HG03064 (cell line): Measurements from ENCODE around the gene NRXN3.
"Not testable (repeated sequence)": the region's sequence is repeated elsewhere in the genome, so short reads cannot be mapped to it uniquely, and the experiment has no call there.

ENCODE experiments used
- ATAC-seq: cut with Tn5 transposase; IDR thresholded peaks from one replicate; pipeline ENCODE4 v1.9.1; 2021; ENCODE audit warnings: low read depth; ENCODE audit not compliant: unreplicated experiment

The NRXN3 gene

DNA sequence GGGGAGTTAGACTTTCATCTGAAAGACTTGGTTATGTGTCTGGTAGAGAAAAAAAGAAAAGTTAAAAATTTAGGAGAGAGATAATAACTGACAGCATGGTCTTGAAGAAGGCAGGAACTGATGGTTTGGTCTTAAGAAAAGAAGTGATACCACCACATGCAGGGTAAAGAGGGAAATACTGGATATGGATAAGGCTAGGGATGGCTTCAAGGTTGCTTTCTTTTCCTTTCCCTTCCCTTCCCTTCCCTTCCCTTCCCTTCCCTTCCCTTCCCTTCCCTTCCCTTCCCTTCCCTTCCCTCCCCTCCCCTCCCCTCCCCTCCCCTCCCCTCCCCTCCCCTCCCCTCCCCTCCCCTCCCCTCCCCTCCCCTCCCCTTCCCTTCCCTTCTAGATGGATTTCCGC, 849.7 kb downstream of the NRXN3 start:
- not testable (repeated sequence) for ATAC-seq

DNA sequence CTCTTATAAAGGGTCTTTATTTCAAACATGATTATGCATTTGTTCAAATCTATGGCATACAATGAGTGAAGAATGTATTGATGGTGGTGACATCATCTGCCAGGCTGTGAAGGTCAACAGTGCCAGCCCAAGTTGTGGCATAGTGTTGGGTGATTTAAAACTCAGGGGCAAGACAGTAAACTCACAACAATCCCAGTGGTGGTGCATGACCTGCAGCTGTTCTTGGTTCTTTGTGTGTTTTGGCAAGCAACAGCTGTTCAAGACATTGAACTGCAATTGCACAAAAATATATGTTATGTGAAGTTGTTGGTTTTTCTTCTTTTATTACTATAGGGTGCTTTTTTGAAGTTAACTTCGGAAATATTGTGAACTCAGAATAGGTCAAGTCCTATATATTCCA, 851.6 kb downstream of the NRXN3 start:
- ATAC-seq = no peak

DNA sequence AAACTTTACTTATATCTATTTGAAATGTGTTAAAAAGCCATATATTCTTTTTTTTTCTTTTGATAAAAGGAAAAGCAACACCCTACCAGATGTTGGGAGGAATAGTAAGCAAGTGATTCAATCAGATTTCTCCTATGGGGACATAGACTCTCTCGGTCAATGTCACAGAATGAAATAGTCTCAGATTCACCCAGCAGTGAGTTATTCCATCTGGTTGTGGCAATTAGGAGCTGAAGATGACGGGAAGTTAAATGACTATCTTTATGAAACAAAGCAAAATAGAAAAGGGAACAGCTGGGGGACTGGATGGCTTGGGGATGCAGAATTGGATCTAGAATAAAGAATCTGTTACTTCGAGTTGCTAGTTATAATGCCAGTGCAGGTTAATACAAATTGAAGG, 857.0 kb downstream of the NRXN3 start:
- ATAC-seq = no peak

DNA sequence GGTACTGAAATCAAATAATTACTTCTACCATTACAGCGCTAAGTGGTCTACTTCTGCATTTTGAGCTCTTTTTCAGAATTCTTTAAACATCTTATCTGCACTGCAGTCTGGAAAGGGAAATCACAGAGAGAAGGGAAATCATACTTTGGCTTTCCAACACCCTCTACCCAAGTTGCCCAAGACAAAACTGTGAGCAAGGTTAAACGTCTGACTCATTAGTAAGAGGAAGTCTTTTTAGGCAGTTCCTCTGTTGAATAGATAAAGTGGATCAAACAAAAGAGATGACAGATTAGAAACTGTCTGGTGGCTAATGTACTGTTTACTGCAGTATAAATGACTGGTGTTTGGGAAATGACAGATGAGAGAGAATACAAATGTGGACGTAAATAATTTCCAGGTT, 858.1 kb downstream of the NRXN3 start:
- ATAC-seq = no peak

DNA sequence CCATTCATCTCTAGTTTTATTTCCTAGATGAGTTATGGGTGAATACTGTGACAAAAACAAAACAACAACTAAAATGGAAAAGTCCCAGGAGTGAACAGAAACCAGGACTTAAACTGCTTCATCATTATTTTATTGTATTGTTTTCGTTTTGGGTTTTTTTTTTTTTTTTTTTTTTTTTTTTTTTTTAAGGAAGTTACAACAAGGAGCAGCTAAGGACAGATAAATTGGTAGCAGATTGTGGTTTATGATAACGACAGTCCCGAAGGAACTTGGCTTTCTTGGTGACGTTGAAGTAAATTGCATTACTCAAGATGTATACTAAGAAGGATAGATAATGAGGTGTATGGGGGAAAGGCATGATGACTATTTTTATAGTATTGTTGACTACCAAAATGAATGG, 866.3 kb downstream of the NRXN3 start:
- no peak for ATAC-seq

DNA sequence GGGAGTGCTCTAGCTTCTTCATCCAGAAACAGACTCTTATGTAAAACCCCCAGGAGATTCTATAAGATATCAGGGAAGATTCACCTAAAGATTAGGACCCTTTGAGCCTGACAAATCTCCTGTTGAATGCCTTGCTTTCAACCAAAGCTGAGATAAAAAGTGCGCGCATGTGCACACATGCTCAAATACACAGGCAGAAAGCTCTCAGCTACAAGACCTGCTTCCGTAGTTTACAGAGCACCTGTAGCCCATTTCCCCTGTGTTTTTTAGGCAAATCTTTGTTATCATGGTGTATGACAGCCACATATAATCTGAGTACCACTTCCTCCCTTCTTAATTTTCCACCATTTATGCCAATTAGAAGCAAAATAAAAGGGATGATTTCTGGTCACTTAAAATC, 866.9 kb downstream of the NRXN3 start:
- no peak for ATAC-seq

DNA sequence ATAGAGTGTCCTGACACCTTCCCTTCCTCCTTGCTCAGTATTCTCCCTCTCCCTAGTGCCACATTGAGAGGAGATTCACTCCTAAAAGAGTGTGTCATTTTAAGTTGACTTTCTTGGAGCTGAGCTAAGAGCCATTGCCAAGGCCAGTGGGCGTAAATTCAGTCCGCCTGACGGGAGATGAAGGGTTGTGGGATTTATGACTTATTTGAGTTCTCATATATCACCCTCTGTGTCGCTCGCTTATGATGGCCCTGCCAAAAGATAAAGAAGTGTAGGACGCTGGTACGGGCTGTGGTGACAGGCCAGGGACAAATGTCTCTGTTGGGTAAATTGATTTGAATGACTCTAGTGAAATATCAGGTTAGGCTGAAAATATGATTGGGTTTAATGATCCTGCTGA, 867.4 kb downstream of the NRXN3 start:
- ATAC-seq = no peak

DNA sequence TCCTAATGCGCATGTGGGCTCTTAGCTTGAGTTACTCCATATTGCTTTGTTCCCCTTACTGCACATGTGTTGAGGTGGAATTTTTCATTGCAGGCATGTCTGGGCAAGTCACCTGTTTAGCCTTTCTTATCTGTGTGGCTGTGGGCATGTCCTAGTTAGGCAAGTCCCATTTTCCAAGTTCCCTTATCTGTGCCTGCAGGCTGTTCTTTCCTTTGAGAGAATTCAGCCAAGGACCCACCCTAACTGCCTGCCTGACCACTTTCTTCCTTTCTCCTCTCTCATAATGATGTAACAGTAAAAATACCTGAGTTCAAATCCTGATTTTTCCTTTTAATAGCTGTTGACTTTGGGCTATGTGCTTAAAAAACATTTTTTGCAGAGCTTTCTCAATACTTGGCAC, 870.6 kb downstream of the NRXN3 start:
- ATAC-seq = no peak

DNA sequence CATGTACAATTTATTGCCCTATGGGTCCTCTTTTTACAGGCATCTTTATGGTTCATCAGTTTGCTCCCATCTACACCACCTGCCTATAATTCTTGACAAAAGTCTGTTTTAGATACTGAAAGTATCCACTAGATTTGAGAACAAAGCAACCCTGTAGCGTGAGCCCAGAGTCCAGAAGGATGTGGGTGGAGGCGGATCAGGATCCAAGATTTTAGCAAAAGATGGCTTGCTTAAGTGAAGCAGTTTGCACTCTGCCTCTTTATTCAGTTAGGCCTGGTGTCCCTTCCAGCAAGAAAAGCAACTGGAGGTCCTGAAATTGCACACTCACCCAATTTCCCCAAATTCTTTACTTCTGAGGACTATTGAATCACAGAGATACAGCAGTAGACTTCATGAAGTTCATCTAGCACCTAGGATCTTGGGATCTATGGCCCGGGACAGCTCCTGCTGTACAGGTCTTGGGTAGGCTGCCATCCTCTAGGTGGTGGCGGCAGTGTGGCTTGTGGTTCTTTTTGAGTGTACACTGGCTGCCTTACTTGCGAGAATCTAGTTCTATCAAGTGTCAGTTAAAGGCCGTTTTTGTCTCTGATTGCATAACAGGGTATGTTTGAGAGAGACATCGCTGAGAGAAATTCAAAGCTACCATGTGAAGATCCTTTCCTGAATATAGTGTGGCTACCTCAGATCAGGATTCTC, 873.2 kb downstream of the NRXN3 start:
- no peak for ATAC-seq

DNA sequence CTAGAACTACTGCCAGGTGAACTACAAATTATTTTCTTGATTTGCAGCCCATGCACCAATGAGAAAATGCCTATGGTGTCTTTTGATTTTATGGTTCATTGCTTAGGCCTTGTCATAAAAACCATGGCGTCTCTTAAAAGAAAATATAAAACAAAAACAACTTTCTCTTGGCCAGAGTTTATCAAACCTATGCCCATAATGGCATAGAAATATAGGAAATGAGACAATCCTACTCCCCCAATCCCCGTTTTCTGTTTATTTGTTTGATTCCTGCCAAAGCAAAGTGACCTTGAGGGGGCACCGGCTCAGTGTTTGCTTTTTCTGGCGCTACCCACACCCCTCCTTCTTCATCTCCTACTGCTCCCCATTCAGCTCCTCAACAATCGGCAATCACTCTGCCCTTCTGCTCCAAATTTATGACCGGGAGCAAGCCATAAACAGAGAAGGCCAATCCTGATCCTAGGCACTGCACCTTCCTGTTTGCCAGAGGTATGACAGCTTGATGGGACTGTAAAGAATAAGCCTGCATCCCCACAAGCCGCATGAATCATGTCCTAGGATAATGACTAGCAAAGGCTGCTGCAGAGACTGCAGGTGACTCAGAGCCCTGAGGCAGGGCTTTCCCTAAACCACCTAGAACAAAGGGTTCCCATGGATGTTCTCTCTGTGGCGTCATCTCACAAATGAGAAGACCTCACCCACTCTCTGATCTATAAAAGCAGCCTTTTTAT, 874.9 kb downstream of the NRXN3 start:
- ATAC-seq = no peak

DNA sequence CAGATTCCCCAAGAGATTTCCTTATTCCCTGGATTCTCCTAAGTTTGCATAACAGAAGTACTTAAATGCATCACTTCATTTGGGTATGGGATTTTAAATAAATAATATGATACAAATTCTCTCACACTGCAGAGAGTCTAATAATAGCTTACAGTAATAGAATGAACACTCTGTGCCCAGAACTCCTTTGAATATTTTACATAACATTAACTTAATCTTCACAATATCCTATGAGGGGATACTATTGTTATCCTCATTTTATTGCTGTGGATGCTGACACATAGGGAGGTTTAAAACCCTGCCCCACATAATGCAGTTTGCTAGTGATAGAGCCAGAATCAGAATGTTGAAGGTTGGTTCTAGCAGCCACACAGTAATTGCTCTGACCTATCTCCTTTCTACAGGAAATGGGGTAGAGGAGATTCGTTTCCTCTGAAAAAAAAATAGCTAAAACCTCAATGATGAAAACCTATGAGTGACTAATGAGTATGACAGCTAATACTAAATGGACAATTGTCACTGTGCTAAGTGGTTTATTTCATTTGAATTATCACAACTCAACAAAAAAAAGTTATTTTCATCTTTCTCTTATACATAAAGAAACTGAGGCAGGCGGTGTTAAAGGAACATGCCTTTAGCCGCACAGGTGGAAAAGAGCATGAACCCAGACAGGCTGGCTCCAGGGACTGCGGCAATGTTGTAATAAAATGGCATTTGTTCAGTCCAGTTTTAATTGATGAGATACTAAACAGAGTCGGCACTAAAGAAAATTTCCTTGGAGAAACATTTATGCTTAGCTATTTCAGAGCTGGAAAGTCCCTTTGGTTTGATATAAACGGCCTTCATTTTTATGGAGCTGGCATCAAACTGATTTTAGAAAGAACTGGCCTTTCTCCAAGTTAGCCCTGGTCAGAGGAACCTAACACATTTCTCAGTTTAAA, 880.9 kb downstream of the NRXN3 start:
- no peak for ATAC-seq

DNA sequence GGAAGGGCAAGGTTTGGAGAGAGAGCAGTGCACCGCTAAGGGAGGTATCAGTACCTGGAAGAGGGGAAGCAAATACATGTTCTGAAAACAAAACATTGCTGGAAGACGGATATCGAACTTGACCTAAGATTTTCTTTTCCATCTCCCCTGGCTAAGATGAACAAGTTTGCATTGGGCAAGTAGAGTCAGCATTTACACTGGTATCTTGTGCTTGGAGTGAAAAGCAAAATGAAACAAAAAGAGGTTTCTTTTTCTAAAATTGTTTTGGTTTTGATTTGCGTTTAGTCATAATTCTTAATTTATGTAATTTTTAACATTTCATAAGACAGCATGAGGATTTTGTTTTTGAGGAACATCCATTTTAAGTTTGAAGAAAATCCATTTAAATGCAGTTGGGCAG, 881.6 kb downstream of the NRXN3 start:
- no peak for ATAC-seq

DNA sequence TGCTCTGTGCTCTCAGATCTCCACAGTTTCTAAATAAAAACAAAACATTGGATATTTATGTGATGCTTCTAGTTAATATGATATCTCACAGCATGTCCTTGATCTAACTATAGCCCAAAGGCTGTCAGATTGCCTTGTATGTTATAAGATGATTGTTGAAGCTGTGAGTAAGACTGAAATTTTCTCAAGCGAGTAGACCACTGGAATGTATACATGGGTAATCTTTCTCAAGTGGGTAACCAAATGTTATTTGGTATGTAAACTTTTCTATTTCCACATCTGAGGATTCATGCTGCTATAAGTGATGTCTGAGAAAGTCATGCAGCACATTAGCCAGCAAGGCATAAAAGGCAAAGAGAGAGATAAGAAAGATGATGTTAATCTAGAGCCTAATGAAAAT, 886.7 kb downstream of the NRXN3 start:
- no peak for ATAC-seq

DNA sequence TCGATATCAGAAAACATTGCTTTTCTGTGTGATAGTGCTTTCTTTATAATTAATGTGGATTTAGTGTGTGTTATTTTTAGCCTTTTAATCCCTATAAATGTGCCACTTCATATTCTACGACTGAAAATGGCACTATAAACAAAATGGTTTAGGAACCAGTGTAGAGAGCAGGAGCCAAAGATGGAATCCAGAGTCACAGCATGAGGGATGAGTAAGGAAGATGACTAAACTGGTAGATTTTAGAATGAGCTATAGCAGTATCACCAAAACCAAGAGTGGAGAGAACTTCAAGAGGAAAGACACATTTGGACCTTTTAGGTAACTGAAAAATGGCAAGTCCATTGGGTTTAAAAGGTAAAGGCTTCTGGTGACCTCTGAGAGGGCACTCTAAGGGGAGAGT, 887.2 kb downstream of the NRXN3 start:
- ATAC-seq = no peak

DNA sequence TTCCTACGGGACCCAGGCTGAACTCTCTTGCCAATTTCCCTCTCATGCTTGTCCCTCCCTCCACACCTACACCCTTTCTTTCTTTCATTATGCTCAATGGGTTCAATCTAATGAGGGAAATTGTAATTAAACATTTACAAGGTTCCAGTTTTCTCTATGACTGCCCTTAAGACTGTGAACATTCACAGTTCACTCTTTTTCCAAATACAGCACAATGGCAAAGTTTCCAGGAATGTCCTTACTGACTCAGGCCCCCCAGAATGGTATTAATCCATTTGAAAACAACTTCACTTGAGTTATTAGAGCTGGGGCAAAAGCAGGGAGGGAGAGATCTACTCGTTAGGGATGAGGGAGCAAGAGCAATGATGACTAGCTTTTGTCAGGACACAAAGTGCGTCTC, 892.1 kb downstream of the NRXN3 start:
- ATAC-seq = no peak

DNA sequence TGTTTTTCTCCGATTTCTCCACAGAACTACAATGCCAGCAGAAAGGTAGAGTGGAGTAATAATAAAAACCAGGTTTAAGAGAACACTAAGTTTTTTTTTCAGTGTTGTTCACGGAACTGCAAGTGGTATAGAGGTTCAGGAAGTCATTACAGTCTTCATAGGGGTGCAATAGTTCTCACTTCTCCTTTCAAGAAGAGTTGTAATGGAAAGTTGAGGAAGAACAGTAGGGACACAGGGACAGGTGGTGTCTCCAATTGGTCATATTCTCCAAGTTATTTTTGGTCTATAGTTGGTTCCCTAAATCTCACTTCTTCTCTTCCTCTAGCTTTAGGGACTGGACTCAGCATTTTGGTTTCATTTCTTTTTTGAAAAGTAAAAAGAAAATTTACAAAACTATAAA, 894.0 kb downstream of the NRXN3 start:
- ATAC-seq = no peak

DNA sequence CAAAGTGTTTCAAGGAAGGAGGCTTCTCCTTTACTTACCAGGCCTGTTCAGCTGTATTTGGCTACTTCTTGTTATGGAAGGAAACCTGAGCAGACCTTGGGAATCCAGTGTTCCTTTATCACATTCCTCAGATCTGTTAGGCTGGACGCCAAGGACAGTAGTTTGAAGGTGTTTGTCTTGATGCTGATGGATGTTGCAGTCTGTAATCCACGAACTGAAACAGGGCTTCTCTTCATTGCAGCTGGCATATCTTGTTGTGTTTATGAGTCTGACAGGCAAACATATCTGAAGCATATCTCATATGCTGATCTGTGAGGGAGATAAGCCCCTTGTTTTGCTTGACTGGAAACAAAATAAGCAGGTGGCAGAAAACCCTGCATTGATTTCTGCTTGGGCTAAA, 904.3 kb downstream of the NRXN3 start:
- no peak for ATAC-seq

DNA sequence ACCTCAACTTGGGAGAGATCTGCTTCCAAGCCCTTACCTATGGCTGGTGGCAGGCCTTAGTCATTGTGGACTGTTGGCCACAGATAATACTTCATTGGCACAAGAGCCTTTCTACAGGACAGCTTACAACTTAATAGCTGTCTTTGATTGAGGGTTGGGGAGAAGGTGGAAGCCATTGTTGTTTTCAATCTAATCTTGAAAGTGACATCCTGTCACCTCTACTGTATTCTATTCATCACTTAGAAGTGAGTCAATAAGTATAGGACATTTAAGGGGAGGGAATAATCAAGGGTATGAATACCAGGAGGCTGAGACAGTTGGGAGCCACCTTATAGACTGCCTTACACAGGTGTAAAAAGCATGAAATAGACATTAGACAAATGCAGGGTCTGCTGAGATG, 906.3 kb downstream of the NRXN3 start:
- ATAC-seq = no peak

DNA sequence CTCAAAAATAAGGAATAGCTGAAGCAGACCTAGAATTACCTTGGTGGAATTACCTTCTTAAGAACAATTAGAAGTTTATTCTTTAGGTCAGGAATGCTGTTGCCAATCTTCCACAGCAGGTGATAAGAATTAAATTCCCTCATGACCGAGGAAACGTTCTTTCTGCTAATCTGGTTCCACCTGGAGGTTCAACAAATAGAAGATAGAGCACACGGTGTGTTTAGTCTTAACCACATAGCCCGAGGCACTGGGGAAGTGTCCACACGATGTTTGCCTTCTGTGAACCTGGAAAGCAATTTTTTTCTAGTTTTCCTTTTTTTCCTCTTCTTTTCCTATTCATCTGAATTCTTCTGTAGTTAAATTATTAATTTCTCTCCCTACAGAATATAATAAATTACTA, 906.9 kb downstream of the NRXN3 start:
- ATAC-seq = no peak

DNA sequence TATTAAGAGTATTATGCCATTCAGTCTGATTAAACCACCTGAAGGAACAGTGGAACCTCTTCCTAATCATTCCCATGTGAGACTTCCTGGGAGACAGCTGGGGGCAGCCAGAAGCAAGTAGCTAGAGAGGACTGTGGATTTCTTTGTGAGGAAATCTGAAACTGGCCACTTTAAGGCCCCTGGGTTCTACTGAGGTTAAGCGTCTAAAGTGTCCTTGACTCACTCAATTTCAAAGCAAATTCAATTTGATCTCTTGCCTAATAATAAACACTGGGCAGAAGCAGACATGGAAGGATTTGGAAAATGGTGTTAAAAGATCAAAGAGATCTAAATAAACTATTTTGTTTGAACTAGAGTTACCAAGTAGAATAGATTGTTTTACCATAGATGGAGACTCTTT, 909.9 kb downstream of the NRXN3 start:
- no peak for ATAC-seq

DNA sequence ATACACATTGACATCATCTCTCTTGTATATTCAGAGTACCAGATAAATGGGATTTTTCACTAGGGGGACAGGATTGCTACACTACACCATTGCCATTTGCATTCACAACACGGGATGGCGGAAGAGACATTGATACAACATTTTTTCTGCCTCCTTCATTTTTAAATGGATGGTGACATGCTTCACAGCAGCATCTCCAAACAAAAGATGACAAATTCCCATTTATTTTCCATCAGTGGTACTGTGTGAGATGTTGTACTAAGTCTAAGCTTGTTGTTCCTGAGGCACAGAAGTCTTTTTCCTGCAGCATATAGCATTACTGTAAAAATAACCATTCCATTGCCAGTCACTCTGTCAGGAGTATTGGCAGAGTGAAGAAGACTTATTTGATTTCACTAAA, 912.7 kb downstream of the NRXN3 start:
- no peak for ATAC-seq
